ENCODE measurements around the gene SPAG4.

The SPAG4 gene

DNA sequence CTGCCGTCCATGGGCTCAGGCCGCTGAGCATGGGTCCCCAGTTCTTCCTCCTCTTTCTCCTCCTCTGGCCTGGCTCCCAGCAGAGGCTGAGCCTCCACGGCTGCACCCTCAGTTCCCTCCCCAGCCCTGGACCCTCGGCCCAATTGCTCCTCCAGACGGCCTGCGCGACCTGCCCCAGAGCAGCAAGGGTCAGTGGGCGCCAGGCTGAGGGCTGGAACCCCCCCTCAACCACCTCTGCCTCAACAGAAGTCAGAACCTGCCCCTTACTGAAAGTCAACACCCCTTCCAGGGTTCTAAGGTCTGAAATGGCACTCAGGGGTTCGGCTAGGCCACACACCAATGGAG is 15.9 kb upstream of the SPAG4 start:
- DNase-seq = no peak

GRCh38 chr20:35600176-35600992 is 15.2 kb upstream of the SPAG4 start:
- DNase-seq = no peak

DNA sequence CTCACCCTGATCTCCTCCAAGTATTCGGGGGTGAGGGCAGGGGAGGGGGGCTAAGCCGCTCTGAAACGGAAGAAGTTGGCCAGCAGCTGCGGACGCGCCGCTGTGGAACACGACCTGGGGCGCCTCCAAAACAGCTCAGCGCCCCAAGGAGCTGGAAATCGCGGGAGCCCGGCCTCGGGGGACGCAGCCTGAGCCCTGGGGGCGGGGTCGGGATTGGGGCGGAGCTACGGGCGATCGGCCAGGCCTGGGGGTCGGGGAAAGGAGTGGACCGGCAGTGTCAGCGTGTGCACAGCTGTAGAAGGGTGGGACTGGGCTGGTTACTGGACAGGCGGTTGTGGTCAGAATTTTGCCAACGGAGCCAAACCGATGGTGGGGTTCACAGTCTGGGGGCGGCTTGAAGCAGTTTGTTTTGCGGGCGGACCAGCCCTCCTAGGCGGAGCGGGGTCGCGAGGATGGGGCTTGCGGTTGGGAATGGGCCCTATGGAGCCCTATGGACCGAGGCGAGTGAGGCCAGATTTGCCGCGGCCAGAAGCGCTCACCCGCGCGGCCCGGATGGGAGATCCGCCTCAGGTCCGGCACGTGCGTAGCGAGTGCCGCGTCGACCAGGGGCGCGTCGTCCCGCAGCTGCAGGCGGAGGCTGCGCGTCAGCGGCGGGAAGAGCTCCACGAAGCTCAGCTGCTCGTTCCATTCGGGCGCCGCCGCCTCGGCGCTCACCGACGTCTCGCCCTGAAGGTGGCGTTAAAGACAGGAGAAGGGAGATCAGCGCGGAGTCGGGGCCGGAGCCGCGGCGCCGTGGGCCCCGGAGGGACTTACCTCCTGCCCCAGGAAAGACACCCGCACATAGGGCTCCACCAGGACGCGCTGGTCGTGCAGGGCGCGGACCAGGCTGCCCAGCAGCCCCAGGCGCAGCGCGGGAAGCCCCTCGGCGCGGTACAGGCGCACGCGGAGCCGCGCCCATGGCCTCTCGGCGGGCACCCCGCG is 14.3 kb upstream of the SPAG4 start:
- peak; percentile 85 for DNase-seq

DNA sequence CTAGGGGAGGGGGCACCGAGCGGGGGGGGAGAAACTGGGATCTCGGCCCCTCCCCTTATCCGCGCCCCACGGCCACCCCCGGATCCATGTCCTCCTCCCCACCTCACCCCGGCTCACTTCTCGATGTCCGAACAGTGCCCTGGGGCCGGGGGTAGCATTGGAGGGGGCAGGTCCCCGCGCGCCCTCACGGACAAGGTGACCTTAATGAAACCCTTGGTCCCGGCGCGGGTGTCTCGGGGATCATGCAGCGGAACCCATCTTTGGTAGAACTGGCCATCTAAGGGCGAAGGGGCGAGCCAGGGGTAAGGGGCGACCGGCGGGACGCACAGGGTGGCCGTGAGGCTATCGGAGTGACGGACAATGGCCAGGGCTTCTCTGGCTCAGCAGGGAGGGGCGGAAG is 13.6 kb upstream of the SPAG4 start:
- no peak for DNase-seq

DNA sequence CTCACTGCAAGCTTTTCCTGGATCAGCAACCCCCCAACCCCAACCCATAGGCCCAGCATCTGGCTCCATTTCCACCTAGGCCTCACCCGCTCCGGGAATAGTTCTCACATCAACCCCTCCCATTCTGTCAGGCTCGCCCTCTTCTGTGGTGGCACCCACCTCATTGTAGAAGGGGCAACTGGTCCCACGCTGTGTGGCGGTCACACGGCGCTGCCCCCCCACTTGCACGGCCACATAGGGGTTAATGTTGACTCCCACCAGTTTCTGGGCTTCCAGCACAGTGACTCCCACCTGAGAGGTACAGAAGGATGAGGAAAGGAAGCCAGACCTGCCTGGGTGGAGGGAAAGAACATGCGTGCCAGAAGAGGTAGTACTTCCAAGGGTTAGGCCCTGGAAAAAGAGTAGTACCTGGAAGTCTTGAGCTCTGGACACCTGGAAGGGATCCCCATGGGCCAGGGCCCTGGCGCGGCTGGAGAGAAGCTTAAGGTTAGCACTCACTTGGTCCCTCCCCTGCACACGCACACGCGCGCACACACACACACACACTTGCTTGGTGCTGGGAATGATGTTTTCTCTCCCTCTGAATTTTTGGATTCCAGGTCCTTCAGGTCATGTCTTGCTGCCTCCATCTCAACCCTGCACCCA is 12.7 kb upstream of the SPAG4 start:
- no peak for DNase-seq

DNA sequence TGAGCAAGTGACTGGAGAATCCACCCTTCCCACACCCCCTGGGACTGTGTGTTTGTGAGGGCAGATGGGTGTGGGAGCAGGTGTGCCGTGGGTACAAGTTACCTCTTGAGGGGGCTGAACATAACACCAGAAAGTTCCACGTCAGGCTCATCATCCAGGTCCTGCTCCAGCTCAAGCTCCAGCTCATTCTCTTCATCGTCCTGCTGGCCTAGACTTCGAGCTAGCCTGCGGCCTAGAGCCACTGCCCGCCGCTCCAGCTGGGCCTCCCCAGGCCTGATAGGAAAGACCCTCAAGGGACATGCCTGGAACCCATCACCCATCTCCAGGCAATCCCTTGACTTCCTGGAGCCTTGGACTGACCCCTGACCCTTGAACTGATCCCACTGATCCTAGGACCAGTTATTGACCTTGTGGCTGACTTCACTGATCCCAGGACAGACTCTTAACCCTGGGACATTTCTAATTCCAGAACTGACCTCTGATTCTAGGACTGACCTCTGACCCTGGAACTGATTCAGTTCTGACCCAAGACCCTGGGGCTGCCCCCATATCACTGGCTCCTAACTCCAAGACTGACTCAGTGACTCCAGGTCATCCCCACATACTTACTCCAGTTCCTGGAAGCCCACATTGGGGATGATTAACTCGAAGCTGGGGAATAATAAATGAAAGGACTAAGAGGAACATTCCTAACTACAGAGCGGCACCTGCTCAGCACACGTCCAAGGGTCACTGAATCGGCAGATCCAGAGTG is 11.8 kb upstream of the SPAG4 start:
- DNase-seq = no peak

DNA sequence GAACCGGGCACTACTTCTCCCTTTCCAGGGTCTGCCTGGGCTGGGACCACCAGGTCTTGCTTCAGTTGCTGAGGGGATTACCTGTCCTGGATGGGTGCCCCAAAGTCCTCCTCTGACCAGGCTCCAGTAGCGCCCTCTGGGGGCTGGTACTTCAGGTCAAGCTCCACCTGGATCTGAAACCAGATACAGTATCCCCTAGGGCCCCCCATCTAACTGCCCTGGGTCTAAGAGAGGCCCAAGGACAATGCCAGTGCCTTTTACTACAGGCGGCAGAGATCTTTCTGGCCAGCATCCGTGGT is 11.2 kb upstream of the SPAG4 start:
- DNase-seq = peak; percentile 47

DNA sequence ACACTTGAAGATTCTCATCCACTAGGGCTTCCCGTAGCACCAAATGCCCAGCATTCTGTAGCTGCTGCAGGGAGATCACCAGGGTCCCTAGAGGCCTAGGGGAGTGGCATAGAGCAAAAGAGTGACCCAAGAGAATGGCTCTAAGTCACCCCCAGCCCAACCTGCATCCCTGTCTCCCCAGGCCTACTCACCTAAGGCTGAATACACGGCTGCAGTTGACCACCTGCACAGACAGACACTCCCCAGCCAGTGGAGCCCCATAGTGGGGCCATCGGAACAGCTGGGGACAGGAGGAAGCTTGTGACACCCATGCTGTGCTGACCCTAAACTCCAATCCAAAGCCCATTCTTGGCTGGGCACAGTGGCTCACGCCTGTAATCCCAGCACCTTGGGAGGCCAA is 9.5 kb upstream of the SPAG4 start:
- DNase-seq = no peak

- no peak for DNase-seq
Observed at GRCh38 chr20:35607003-35607735, 8.5 kb upstream of the SPAG4 start.

GRCh38 chr20:35610833-35611427 is 4.7 kb upstream of the SPAG4 start:
- DNase-seq = no peak

DNA sequence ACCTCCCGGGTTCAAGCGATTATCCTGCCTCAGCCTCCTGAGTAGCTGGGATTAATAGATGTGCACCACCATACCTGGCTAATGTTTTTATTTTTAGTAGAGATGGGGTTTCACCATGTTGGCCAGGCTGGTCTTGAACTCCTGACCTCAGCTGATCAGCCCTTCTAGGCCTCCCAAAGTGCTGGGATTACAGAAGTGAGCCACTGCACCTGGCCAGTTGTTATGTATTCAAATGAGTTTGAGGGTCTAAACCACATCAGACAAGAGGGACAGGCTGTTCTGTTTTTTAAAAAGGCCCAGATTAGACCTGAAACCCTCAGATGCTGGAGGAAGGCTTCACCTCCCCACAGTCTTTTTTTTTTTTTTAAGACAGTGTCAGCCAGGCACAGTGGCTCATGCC is 4.1 kb upstream of the SPAG4 start:
- no peak for DNase-seq

DNA sequence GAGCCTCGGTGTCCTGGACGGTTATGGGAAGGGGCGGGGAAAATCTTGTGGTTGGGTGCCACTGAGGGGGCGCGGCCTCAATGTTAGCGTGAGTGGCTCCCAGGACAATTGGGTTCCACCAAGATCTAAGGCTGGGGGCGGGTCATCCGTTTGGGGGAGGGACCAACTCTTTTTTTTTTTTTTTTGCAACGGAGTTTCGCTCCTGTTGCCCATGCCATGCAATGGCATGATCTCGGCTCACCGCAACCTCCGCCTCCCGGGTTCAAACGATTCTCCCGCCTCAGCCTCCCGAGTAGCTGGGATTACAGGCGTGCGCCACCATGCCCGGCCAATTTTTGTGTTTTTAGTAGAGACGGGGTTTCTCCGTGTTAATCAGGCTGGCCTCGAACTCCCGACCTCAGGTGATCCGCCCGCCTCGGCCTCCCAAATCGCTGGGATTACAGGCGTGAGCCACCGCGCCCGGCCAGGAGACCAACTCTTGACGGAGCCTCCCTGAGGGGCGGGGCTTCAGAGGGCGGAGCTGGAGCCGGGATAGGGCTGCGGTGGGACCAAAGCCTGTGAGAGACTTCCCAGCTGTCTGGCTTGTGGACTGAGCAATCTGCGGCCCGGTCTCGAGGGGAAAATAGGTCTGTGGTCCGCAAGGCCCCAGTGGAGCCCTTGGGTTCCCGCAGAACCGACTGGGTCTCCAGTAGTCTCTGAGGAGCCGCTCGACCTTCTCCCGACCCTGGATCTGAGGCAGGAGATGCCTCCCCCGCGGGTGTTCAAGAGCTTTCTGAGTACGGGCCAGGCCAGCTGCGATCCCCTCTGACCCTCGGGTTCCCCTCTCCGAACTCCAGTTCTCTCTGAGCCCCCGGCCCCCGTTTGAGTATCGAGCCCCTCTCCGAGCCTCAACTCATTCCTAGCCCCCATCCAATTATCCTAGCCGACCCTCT is 1.1 kb downstream of the SPAG4 start:
- DNase-seq = peak; percentile 88

DNA sequence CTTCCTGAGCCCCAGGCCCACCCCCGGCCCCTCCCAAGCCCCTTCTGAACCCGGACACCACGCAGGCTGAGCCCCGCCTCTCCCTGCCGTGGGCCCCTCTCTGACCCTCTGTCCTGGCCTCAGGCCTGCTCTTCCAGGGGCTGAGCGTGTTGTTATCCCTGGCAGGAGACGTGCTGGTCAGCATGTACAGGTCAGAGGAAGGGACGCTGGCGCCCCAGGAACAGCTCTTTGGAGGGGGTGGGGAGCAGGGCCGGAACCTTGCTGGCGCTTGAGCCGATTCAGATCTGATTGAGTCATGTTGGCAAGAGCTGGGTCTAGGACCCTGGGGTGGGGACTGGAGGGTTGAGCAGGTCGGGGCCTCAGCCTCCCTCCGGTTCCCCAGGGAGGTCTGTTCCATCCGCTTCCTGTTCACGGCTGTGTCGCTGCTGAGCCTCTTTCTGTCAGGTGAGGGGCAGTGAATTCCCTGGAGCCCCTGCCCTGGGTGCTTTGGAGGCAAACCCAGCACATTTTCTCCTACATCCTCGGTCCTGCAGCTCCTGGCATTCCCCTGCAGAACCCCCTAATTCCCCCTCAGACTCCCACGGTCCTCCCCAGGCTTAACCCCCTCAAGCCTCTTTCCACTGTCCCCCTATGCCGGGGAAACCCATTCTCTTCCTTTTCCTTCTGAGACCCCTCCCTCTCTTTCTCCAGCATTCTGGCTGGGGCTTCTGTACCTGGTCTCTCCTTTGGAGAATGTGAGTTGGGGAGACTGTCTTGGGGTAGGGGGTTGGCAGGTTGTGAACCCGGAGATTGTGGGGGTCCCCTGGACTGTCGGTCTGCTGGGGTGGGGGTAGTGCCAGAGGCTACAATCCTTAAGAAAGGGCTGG is 2.0 kb downstream of the SPAG4 start:
- peak; percentile 86 for DNase-seq

- DNase-seq = peak; percentile 58
Observed at GRCh38 chr20:35618263-35619131, 2.9 kb downstream of the SPAG4 start.

- peak; percentile 96 for DNase-seq
Observed at GRCh38 chr20:35619196-35620095, 3.8 kb downstream of the SPAG4 start.

DNA sequence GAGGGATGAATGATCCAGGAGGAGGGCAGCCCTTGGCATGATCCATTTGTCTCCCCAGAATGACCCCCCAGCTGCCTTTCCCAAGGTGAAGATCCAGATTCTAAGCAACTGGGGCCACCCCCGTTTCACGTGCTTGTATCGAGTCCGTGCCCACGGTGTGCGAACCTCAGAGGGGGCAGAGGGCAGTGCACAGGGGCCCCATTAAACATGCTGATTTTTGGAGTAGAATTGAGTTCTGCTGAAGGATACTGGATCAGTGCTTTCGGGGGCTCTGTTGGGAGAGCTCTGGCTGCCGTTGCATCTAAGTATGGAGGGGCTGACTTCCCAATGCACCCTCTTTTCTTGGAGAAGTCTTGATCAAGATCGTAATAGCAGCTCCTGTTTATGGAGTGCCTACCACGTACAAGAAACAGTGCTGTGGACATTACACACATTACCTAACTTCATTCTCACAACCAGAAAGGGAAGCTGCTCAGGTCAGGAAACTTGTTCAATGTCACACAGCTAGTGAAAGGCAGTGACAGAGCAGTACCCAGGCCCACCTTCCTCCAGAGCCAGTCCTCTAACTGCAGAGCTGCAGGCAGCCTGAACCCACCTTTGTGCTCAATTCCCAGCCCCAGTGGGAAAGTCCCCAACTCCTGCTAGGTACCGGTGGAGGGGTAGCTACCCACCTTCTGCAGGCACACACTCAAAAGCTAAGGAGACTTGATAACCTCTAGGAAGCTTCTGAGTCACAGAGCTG is 5.4 kb downstream of the SPAG4 start:
- no peak for DNase-seq

GRCh38 chr20:35621560-35621946 is 5.9 kb downstream of the SPAG4 start:
- no peak for DNase-seq

Measured in NCI-H82 (cell line).